WTC11 (cell line): Measurements from ENCODE around the gene PTGER2. TPM values are rescaled to one million over a fixed set of nuclear protein-coding genes. Genes with fewer than 3 reads are reported as not detected.

Source experiments
- AFF4 ChIP-seq: sonication (generic); formaldehyde crosslinking; IDR thresholded peaks from 2 replicates; pipeline ENCODE4 v1.8.1; 2023; ENCODE audit warnings: mild to moderate bottlenecking, missing genetic modification reagents, borderline replicate concordance
- AR ChIP-seq: fragments of 250-450 bp; sonication (Bioruptor Pico); IDR thresholded peaks from 2 replicates; pipeline ENCODE4 v1.9.0; 2021; ENCODE audit warnings: mild to moderate bottlenecking
- ATF1 ChIP-seq: sonication (generic); formaldehyde crosslinking; IDR thresholded peaks from 2 replicates; pipeline ENCODE4 v1.8.1; 2023; ENCODE audit warnings: mild to moderate bottlenecking, moderate library complexity, missing genetic modification reagents
- ATF2 ChIP-seq: sonication (generic); formaldehyde crosslinking; IDR thresholded peaks from 2 replicates; pipeline ENCODE4 v1.8.1; 2022; ENCODE audit warnings: low read depth, missing genetic modification reagents, borderline replicate concordance
- CREB1 ChIP-seq: sonication (generic); formaldehyde crosslinking; IDR thresholded peaks from 2 replicates; pipeline ENCODE4 v1.8.0; 2023; ENCODE audit warnings: mild to moderate bottlenecking, missing genetic modification reagents
- CREM ChIP-seq: sonication (generic); formaldehyde crosslinking; IDR thresholded peaks from 2 replicates; pipeline ENCODE4 v1.8.1; 2022; ENCODE audit warnings: mild to moderate bottlenecking, missing genetic modification reagents, moderate library complexity
- E2F5 ChIP-seq: sonication (generic); formaldehyde crosslinking; IDR thresholded peaks from 2 replicates; pipeline ENCODE4 v1.8.1; 2022; ENCODE audit warnings: mild to moderate bottlenecking, moderate library complexity, missing genetic modification reagents
- ELF4 ChIP-seq: sonication (generic); formaldehyde crosslinking; IDR thresholded peaks from 2 replicates; pipeline ENCODE4 v1.8.1; 2022; ENCODE audit warnings: low read depth, mild to moderate bottlenecking, moderate library complexity, missing genetic modification reagents
- EMX1 ChIP-seq: fragments of 250-450 bp; sonication (Bioruptor Pico); IDR thresholded peaks from 2 replicates; pipeline ENCODE4 v1.8.0; 2021; ENCODE audit warnings: mild to moderate bottlenecking
- ETV6 ChIP-seq: sonication (generic); formaldehyde crosslinking; IDR thresholded peaks from 2 replicates; pipeline ENCODE4 v1.8.1; 2022; ENCODE audit warnings: mild to moderate bottlenecking, missing genetic modification reagents
- GABPB1 ChIP-seq: sonication (generic); formaldehyde crosslinking; IDR thresholded peaks from 2 replicates; pipeline ENCODE4 v1.8.1; 2023; ENCODE audit warnings: mild to moderate bottlenecking, missing genetic modification reagents
- NFATC4 ChIP-seq: fragments of 250-450 bp; sonication (Bioruptor Pico); IDR thresholded peaks from 2 replicates; pipeline ENCODE4 v1.9.0; 2021; ENCODE audit warnings: mild to moderate bottlenecking
- NFYB ChIP-seq: sonication (generic); formaldehyde crosslinking; conservative IDR thresholded peaks from 2 replicates; pipeline ENCODE4 v1.8.0; 2022; ENCODE audit warnings: low read depth, missing genetic modification reagents
- RELA ChIP-seq: sonication (generic); formaldehyde crosslinking; IDR thresholded peaks from 2 replicates; pipeline ENCODE4 v1.8.1; 2022; ENCODE audit warnings: missing genetic modification reagents, mild to moderate bottlenecking, borderline replicate concordance
- SMAD4 ChIP-seq: sonication (generic); formaldehyde crosslinking; IDR thresholded peaks from 2 replicates; pipeline ENCODE4 v1.8.0; 2022; ENCODE audit warnings: mild to moderate bottlenecking, missing genetic modification reagents
- SOX15 ChIP-seq: fragments of 250-450 bp; sonication (Bioruptor Pico); IDR thresholded peaks from 2 replicates; pipeline ENCODE4 v1.9.0; 2021; ENCODE audit warnings: mild to moderate bottlenecking
- SP1 ChIP-seq: sonication (generic); formaldehyde crosslinking; conservative IDR thresholded peaks from 2 replicates; pipeline ENCODE4 v1.8.1; 2022; ENCODE audit warnings: missing genetic modification reagents
- ZMAT4 ChIP-seq: fragments of 250-450 bp; sonication (Bioruptor Pico); IDR thresholded peaks from 2 replicates; pipeline ENCODE4 v1.9.0; 2021; ENCODE audit warnings: mild to moderate bottlenecking
- ZNF317 ChIP-seq: sonication (generic); formaldehyde crosslinking; IDR thresholded peaks from 2 replicates; pipeline ENCODE4 v1.8.1; 2023; ENCODE audit warnings: low read depth, mild to moderate bottlenecking, moderate library complexity, missing genetic modification reagents, borderline replicate concordance
- ZNF396 ChIP-seq: fragments of 250-450 bp; sonication (Bioruptor Pico); IDR thresholded peaks from 2 replicates; pipeline ENCODE4 v1.8.0; 2021; ENCODE audit warnings: mild to moderate bottlenecking, moderate library complexity, borderline replicate concordance
- total RNA-seq: library from RNA; stranded (reverse); gene quantifications from 3 replicates; pipeline ENCODE4 v1.2.3, GENCODE V29; 2021
- TF ChIP-seq, protein P1 (sequence below): sonication (generic); formaldehyde crosslinking; IDR thresholded peaks from 2 replicates; pipeline ENCODE4 v1.8.1; 2022; ENCODE audit warnings: low read depth, mild to moderate bottlenecking, moderate library complexity, missing genetic modification reagents, borderline replicate concordance
- TF ChIP-seq, protein P2 (sequence below): fragments of 250-450 bp; sonication (Bioruptor Pico); conservative IDR thresholded peaks from 2 replicates; pipeline ENCODE4 v1.9.0; 2021; ENCODE audit warnings: mild to moderate bottlenecking
- TF ChIP-seq, protein P3 (sequence below): sonication (generic); formaldehyde crosslinking; IDR thresholded peaks from 2 replicates; pipeline ENCODE4 v1.8.1; 2023; ENCODE audit warnings: mild to moderate bottlenecking, missing genetic modification reagents, moderate library complexity
- TF ChIP-seq, protein P4 (sequence below): sonication (generic); formaldehyde crosslinking; conservative IDR thresholded peaks from 2 replicates; pipeline ENCODE4 v1.8.1; 2022; ENCODE audit warnings: mild to moderate bottlenecking, missing genetic modification reagents

The PTGER2 gene
- total RNA-seq, 1 experiment from 2014 or later = 0.92 TPM

GRCh38 chr14:52314595-52315354, 663 bp downstream of the PTGER2 start (continued):
- TF ChIP-seq NFYB (CRISPR knock-in tag) = no peak
- TF ChIP-seq EMX1 = no peak
- no peak for TF ChIP-seq ATF2 (CRISPR knock-in tag)
- 0 out of 2 replicates have a peak, but pooled peaks have one; percentile 44 for TF ChIP-seq ATF1
- TF ChIP-seq NFATC4 (CRISPR knock-in tag) = no peak
- no peak for TF ChIP-seq ZNF396 (CRISPR knock-in tag)
- TF ChIP-seq SOX15 (CRISPR knock-in tag) = no peak
- no peak for TF ChIP-seq SP1 (CRISPR knock-in tag)
- TF ChIP-seq, protein P1, sequence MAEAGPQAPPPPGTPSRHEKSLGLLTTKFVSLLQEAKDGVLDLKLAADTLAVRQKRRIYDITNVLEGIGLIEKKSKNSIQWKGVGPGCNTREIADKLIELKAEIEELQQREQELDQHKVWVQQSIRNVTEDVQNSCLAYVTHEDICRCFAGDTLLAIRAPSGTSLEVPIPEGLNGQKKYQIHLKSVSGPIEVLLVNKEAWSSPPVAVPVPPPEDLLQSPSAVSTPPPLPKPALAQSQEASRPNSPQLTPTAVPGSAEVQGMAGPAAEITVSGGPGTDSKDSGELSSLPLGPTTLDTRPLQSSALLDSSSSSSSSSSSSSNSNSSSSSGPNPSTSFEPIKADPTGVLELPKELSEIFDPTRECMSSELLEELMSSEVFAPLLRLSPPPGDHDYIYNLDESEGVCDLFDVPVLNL = no peak
- TF ChIP-seq E2F5 (CRISPR knock-in tag) = no peak
- no peak for TF ChIP-seq AR (CRISPR knock-in tag)
- TF ChIP-seq CREB1 (CRISPR knock-in tag) = peak; percentile 74; the same call in 1 of the 2 replicates
- TF ChIP-seq AFF4 (CRISPR knock-in tag) = no peak
- TF ChIP-seq RELA (CRISPR knock-in tag) = no peak
- TF ChIP-seq ETV6 (CRISPR knock-in tag) = no peak
- TF ChIP-seq, protein P2, sequence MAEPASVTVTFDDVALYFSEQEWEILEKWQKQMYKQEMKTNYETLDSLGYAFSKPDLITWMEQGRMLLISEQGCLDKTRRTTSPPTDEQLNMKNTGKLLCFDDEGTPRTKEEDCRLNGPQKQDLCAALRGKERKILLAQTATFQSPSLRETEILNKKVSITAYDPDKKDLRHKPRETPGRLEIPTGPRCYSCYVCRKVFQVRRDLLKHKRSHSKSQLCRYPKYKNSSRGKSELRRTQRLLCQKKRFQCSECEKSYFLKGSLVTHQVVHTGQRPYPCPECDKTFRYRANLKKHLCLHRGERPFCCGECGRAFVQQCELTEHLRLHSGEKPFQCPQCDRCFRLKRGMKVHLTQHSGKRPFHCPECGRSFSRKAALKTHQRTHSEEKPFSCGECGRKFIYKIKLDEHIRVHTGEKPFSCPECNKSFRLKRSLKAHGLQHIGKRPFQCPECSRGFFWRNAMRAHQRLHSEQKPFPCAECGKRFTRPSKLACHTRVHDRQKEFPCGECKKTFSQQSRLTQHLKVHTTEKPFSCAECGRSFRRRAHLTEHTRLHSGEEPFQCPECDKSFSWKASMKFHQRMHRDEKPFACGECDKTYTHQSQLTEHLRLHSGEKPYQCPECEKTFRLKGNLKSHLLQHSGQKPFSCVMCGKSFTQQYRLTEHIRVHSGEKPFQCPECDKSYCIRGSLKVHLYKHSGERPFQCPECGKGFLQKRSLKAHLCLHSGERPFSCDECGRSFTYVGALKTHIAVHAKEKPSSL (CRISPR knock-in tag) = no peak
- TF ChIP-seq, protein P3, sequence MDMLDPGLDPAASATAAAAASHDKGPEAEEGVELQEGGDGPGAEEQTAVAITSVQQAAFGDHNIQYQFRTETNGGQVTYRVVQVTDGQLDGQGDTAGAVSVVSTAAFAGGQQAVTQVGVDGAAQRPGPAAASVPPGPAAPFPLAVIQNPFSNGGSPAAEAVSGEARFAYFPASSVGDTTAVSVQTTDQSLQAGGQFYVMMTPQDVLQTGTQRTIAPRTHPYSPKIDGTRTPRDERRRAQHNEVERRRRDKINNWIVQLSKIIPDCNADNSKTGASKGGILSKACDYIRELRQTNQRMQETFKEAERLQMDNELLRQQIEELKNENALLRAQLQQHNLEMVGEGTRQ (CRISPR knock-in tag) = no peak
- TF ChIP-seq SMAD4 (CRISPR knock-in tag) = no peak
- no peak for TF ChIP-seq ELF4
- no peak for TF ChIP-seq GABPB1
- no peak for TF ChIP-seq ZMAT4 (CRISPR knock-in tag)
- TF ChIP-seq ZNF317 (CRISPR knock-in tag) = no peak
- TF ChIP-seq, protein P4, sequence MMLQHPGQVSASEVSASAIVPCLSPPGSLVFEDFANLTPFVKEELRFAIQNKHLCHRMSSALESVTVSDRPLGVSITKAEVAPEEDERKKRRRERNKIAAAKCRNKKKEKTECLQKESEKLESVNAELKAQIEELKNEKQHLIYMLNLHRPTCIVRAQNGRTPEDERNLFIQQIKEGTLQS (CRISPR knock-in tag) = no peak
- no peak; the same call in 1 of the 2 replicates for TF ChIP-seq CREM (CRISPR knock-in tag)
